ENCODE results near the gene VKORC1L1.

GRCh38 chr7:65962033-65962432 lies 89.2 kb downstream of the VKORC1L1 start:
- TF ChIP-seq CTCF (IDR thresholded peaks at IDR 0.05; ENCODE audit: poor library complexity, severe bottlenecking): no peak
- TF ChIP-seq TAF1 (IDR thresholded peaks at IDR 0.05; ENCODE audit: low read depth): no peak
- no peak for TF ChIP-seq EZH2 (IDR thresholded peaks at IDR 0.05; ENCODE audit: borderline replicate concordance, insufficient read depth, low read length, poor library complexity, severe bottlenecking)

Measured in neural cell (in vitro differentiated cells).